Measurements from ENCODE around the gene SMG6.

GRCh38 chr17:2244545-2245525 lies 58.8 kb downstream of the SMG6 start:
- TF ChIP-seq CTCF (IDR thresholded peaks at IDR 0.05) (peak; percentile 99), POLR2A (IDR thresholded peaks at IDR 0.05) (peak in 1 of 2 donors; percentile 20)

Data from uterus (tissue), 2 donors.